Neutrophil (primary cell): ENCODE data around the gene SOX18.

Source experiments
- H3K27ac ChIP-seq: fragments of 200-600 bp; sonication (generic); 2 replicates; pipeline ENCODE4 v1.5.1; 2016; ENCODE audit warnings: mild to moderate bottlenecking, moderate library complexity
- H3K27me3 ChIP-seq: fragments of 200-600 bp; sonication (generic); 2 replicates; pipeline ENCODE4 v1.6.0; 2016; ENCODE audit warnings: mild to moderate bottlenecking
- H3K36me3 ChIP-seq: fragments of 200-600 bp; sonication (generic); 2 replicates; pipeline ENCODE4 v1.5.1; 2017
- H3K4me1 ChIP-seq, 2 experiments: fragments of 200-600 bp in 1 of 2; sonication (generic) in 1 of 2; 1 replicate in 1 of 2; 2 replicates in 1 of 2; pipeline versions ENCODE4 v1.5.1 to v1.6.1; 2013 to 2016; ENCODE audit warnings: low read depth in 1 of 2, low read length in 1 of 2, mild to moderate bottlenecking in 1 of 2, moderate library complexity in 1 of 2; ENCODE audit not compliant: control insufficient read depth in 1 of 2, insufficient read depth in 1 of 2
- H3K4me3 ChIP-seq, 2 experiments: fragments of 200-600 bp in 1 of 2; sonication (generic) in 1 of 2; 1 replicate in 1 of 2; 2 replicates in 1 of 2; pipeline ENCODE4 v1.5.1; 2013 to 2016; ENCODE audit warnings: low read depth in 1 of 2, low read length in 1 of 2, mild to moderate bottlenecking in 1 of 2, moderate library complexity in 1 of 2
- H3K9me3 ChIP-seq: fragments of 200-600 bp; sonication (generic); 2 replicates; pipeline ENCODE4 v1.5.1; 2016
- CTCF ChIP-seq: fragments of 200-600 bp; sonication (generic); IDR thresholded peaks from 2 replicates; pipeline ENCODE4 v1.5.1; 2016; ENCODE audit warnings: antibody characterized with exemption

Gene SOX18

GRCh38 chr20:64082126-64082731 is 32.8 kb upstream of the SOX18 start:
- H3K36me3 ChIP-seq = peaks cover 4% of the 10 kb centered on the region
- peak overlapping the region; percentile 99 for H3K27ac ChIP-seq
- H3K9me3 ChIP-seq = no peaks in the 10 kb centered on the region
- no peak for TF ChIP-seq CTCF
- peak overlapping the region; percentile 97 to 100 for H3K4me3 ChIP-seq
- H3K27me3 ChIP-seq = peaks cover 28% of the 10 kb centered on the region
- peaks cover 51 to 57% of the 10 kb centered on the region in 2 experiments for H3K4me1 ChIP-seq

- TF ChIP-seq CTCF = no peak
Observed at GRCh38 chr20:64081624-64081964, 32.2 kb upstream of the SOX18 start.

GRCh38 chr20:64080813-64081623 is 31.6 kb upstream of the SOX18 start:
- Histone ChIP-seq H3K9me3 (no peaks in the 10 kb centered on the region), H3K27me3 (peaks cover 25% of the 10 kb centered on the region), H3K4me1 (peaks cover 58 to 67% of the 10 kb centered on the region in 2 experiments), H3K27ac (peak overlapping the region; percentile 99), H3K4me3 (peak overlapping the region; percentile 97 to 100), H3K36me3 (peaks cover 12% of the 10 kb centered on the region)
- no peak for TF ChIP-seq CTCF

More at GRCh38 chr20:64081624-64081964, 32.2 kb upstream of the SOX18 start:
- Histone ChIP-seq H3K27ac (peak overlapping the region; percentile 99), H3K36me3 (peaks cover 7% of the 10 kb centered on the region), H3K9me3 (no peaks in the 10 kb centered on the region), H3K4me1 (peaks cover 53 to 61% of the 10 kb centered on the region in 2 experiments), H3K27me3 (peaks cover 28% of the 10 kb centered on the region), H3K4me3 (peak overlapping the region; percentile 97 to 100)

GRCh38 chr20:64080013-64080812 is 30.8 kb upstream of the SOX18 start, which contains the start of gene OPRL1:
Gene OPRL1, plus strand, starts transcription at chr20:64080082. Its CDS starts 12,639 bp downstream, at chr20:64092721.
- H3K9me3 ChIP-seq = no peaks in the 10 kb centered on the region
- peaks cover 20% of the 10 kb centered on the region for H3K36me3 ChIP-seq
- peak within 1 kb of the TSS; percentile 99 to 100 for H3K4me3 ChIP-seq
- no peak for TF ChIP-seq CTCF
- H3K27ac ChIP-seq = peak within 1 kb of the TSS; percentile 99
- peaks cover 66 to 75% of the 10 kb centered on the region in 2 experiments for H3K4me1 ChIP-seq
- peaks cover 17% of the 10 kb centered on the region for H3K27me3 ChIP-seq

GRCh38 chr20:64079273-64080012 is 30.0 kb upstream of the SOX18 start, which contains the start of gene RGS19:
Gene RGS19, minus strand, starts transcription at chr20:64079518. Its CDS starts 2,632 bp downstream, at chr20:64076886.
- H3K9me3 ChIP-seq = no peaks in the 10 kb centered on the region
- TF ChIP-seq CTCF = no peak
- H3K36me3 ChIP-seq = peaks cover 28% of the 10 kb centered on the region
- H3K4me1 ChIP-seq = peaks cover 68 to 79% of the 10 kb centered on the region in 2 experiments
- peak within 1 kb of the TSS; percentile 99 for H3K27ac ChIP-seq
- peaks cover 9% of the 10 kb centered on the region for H3K27me3 ChIP-seq
- peak within 1 kb of the TSS; percentile 99 to 100 for H3K4me3 ChIP-seq
